HEK293 (cell line): ENCODE data around the gene NF2.
A peak's percentile ranks its signal among the peaks of the same experiment; 100 is the strongest.

ENCODE experiments used
- FEZF1 ChIP-seq: fragments of 450-650 bp; formaldehyde crosslinking; IDR thresholded peaks from 2 replicates; pipeline ENCODE4 v1.5.1; 2016; ENCODE audit warnings: missing biosample characterization, missing genetic modification characterization
- KLF7 ChIP-seq: fragments of 450-650 bp; formaldehyde crosslinking; IDR thresholded peaks from 2 replicates; pipeline ENCODE4 v1.5.1; 2016; ENCODE audit warnings: missing biosample characterization, missing genetic modification characterization, borderline replicate concordance
- PATZ1 ChIP-seq: fragments of 450-650 bp; formaldehyde crosslinking; IDR thresholded peaks from 2 replicates; pipeline ENCODE4 v1.5.1; 2016; ENCODE audit warnings: missing biosample characterization, missing genetic modification characterization
- PRDM2 ChIP-seq: fragments of 450-650 bp; formaldehyde crosslinking; IDR thresholded peaks from 2 replicates; pipeline ENCODE4 v1.5.1; 2016; ENCODE audit warnings: missing biosample characterization, missing genetic modification characterization, borderline replicate concordance
- SP3 ChIP-seq: fragments of 450-650 bp; formaldehyde crosslinking; IDR thresholded peaks from 2 replicates; pipeline ENCODE4 v1.5.1; 2016; ENCODE audit warnings: missing biosample characterization, missing genetic modification characterization
- ZBTB1 ChIP-seq: fragments of 450-650 bp; formaldehyde crosslinking; IDR thresholded peaks from 2 replicates; pipeline ENCODE4 v1.5.1; 2016; ENCODE audit warnings: missing biosample characterization, missing genetic modification characterization
- ZBTB44 ChIP-seq: fragments of 450-650 bp; IDR thresholded peaks from 2 replicates; pipeline ENCODE4 v1.5.1; 2018; ENCODE audit warnings: missing biosample characterization, mild to moderate bottlenecking, missing genetic modification characterization
- ZEB2 ChIP-seq: fragments of 450-650 bp; formaldehyde crosslinking; IDR thresholded peaks from 2 replicates; pipeline ENCODE4 v1.5.1; 2016; ENCODE audit warnings: missing biosample characterization, missing genetic modification characterization
- ZFHX2 ChIP-seq: fragments of 450-650 bp; formaldehyde crosslinking; conservative IDR thresholded peaks from 2 replicates; pipeline ENCODE4 v1.5.1; 2016; ENCODE audit warnings: missing biosample characterization, missing genetic modification characterization
- ZNF132 ChIP-seq: fragments of 450-650 bp; formaldehyde crosslinking; IDR thresholded peaks from 2 replicates; pipeline ENCODE4 v1.5.1; 2017; ENCODE audit warnings: missing biosample characterization, missing genetic modification characterization, borderline replicate concordance
- ZNF18 ChIP-seq: fragments of 450-650 bp; formaldehyde crosslinking; IDR thresholded peaks from 2 replicates; pipeline ENCODE4 v1.5.1; 2016; ENCODE audit warnings: missing biosample characterization, missing genetic modification characterization
- ZNF214 ChIP-seq: fragments of 450-650 bp; formaldehyde crosslinking; IDR thresholded peaks from 2 replicates; pipeline ENCODE4 v1.5.1; 2017; ENCODE audit warnings: missing biosample characterization, mild to moderate bottlenecking, missing genetic modification characterization, borderline replicate concordance
- ZNF223 ChIP-seq: fragments of 450-650 bp; formaldehyde crosslinking; IDR thresholded peaks from 2 replicates; pipeline ENCODE4 v1.5.1; 2016; ENCODE audit warnings: missing biosample characterization, missing genetic modification characterization
- ZNF292 ChIP-seq: fragments of 450-650 bp; formaldehyde crosslinking; IDR thresholded peaks from 2 replicates; pipeline ENCODE4 v1.5.1; 2016; ENCODE audit warnings: low read depth, missing biosample characterization, missing genetic modification characterization, borderline replicate concordance
- ZNF341 ChIP-seq: fragments of 450-650 bp; formaldehyde crosslinking; IDR thresholded peaks from 2 replicates; pipeline ENCODE4; 2016; ENCODE audit warnings: low read depth, missing biosample characterization, missing genetic modification characterization
- ZNF350 ChIP-seq: fragments of 450-650 bp; formaldehyde crosslinking; IDR thresholded peaks from 2 replicates; pipeline ENCODE4 v1.5.0; 2017; ENCODE audit warnings: missing biosample characterization, mild to moderate bottlenecking, missing genetic modification characterization
- ZNF354C ChIP-seq: fragments of 450-650 bp; formaldehyde crosslinking; IDR thresholded peaks from 2 replicates; pipeline ENCODE4 v1.5.1; 2016; ENCODE audit warnings: missing biosample characterization, missing genetic modification characterization, low read depth, borderline replicate concordance
- ZNF404 ChIP-seq: fragments of 450-650 bp; formaldehyde crosslinking; IDR thresholded peaks from 2 replicates; pipeline ENCODE4 v1.5.1; 2017; ENCODE audit warnings: missing biosample characterization, missing genetic modification characterization
- ZNF501 ChIP-seq: fragments of 450-650 bp; formaldehyde crosslinking; IDR thresholded peaks from 2 replicates; pipeline ENCODE4 v1.5.1; 2016; ENCODE audit warnings: missing biosample characterization, missing genetic modification characterization
- ZNF513 ChIP-seq: fragments of 450-650 bp; IDR thresholded peaks from 2 replicates; pipeline ENCODE4 v1.5.1; 2018; ENCODE audit warnings: missing biosample characterization, missing genetic modification characterization
- ZNF596 ChIP-seq: fragments of 450-650 bp; IDR thresholded peaks from 2 replicates; pipeline ENCODE4 v1.5.0; 2018; ENCODE audit warnings: missing biosample characterization, mild to moderate bottlenecking, missing genetic modification characterization, moderate library complexity
- ZNF645 ChIP-seq: fragments of 450-650 bp; formaldehyde crosslinking; IDR thresholded peaks from 2 replicates; pipeline ENCODE4; 2016; ENCODE audit warnings: missing biosample characterization, missing genetic modification characterization
- ZNF654 ChIP-seq: fragments of 450-650 bp; formaldehyde crosslinking; IDR thresholded peaks from 2 replicates; pipeline ENCODE4 v1.5.1; 2016; ENCODE audit warnings: low read depth, missing biosample characterization, missing genetic modification characterization
- ZNF677 ChIP-seq: fragments of 450-650 bp; IDR thresholded peaks from 2 replicates; pipeline ENCODE4 v1.5.0; 2018; ENCODE audit warnings: missing biosample characterization, mild to moderate bottlenecking, missing genetic modification characterization, moderate library complexity
- ZNF768 ChIP-seq: fragments of 450-650 bp; formaldehyde crosslinking; IDR thresholded peaks from 2 replicates; pipeline ENCODE4 v1.5.1; 2018; ENCODE audit warnings: missing biosample characterization, mild to moderate bottlenecking, missing genetic modification characterization

Gene NF2

GRCh38 chr22:29702000-29702930, 98.8 kb downstream of the NF2 start (continued):
- TF ChIP-seq PRDM2 (no peak), ZBTB1 (tag by site-specific recombination) (no peak), ZNF677 (tag by site-specific recombination) (no peak), ZBTB44 (tag by site-specific recombination) (no peak), ZNF513 (tag by site-specific recombination) (no peak), ZFHX2 (tag by site-specific recombination) (no peak), KLF7 (tag by site-specific recombination) (no peak), PATZ1 (tag by site-specific recombination) (peak; percentile 66; the same call in 1 of the 2 replicates), ZNF292 (tag by site-specific recombination) (no peak), ZNF354C (tag by site-specific recombination) (no peak), ZNF18 (tag by site-specific recombination) (no peak), ZNF404 (tag by site-specific recombination) (no peak), ZEB2 (tag by site-specific recombination) (no peak), ZNF596 (peak; percentile 60), ZNF768 (tag by site-specific recombination) (0 out of 2 replicates have a peak, but pooled peaks have one; percentile 53), ZNF341 (tag by site-specific recombination) (peak; percentile 71), ZNF223 (tag by site-specific recombination) (no peak), ZNF214 (tag by site-specific recombination) (no peak), FEZF1 (tag by site-specific recombination) (no peak), ZNF132 (tag by site-specific recombination) (no peak), ZNF645 (no peak), ZNF501 (no peak), ZNF654 (tag by site-specific recombination) (no peak), SP3 (tag by site-specific recombination) (no peak), ZNF350 (tag by site-specific recombination) (no peak)
